ENCODE data around the gene MAST3. TPM values are rescaled to one million over a fixed set of nuclear protein-coding genes. Genes with fewer than 3 reads are reported as not detected.

The MAST3 gene
- total and polyA plus RNA-seq, 2 of the 13 experiments (the other 11 are each of a cell fraction or from before 2014, with no cell fraction given) = 4.1 to 4.6 TPM

GRCh38 chr19:18173572-18174288, 76.2 kb downstream of the MAST3 start, which contains the start of gene IFI30 (continued):
- 0 out of 2 replicates have a peak, but pooled peaks have one; percentile 82 for TF ChIP-seq FOXO4 (CRISPR knock-in tag; conservative IDR thresholded peaks at IDR 0.05)
- no peak for TF ChIP-seq AHDC1 (CRISPR knock-in tag; IDR thresholded peaks at IDR 0.05; ENCODE audit: borderline replicate concordance)
- TF ChIP-seq RAD21 (CRISPR knock-in tag; IDR thresholded peaks at IDR 0.05) = 0 out of 2 replicates have a peak, but pooled peaks have one; percentile 35
- peak; percentile 71; the same call in 1 of the 2 replicates for TF ChIP-seq RFXAP (CRISPR knock-in tag; IDR thresholded peaks at IDR 0.05; ENCODE audit: borderline replicate concordance)
- 0 out of 2 replicates have a peak, but pooled peaks have one; percentile 11 for TF ChIP-seq HNF4A (CRISPR knock-in tag; IDR thresholded peaks at IDR 0.05)
- TF ChIP-seq CBFB (CRISPR knock-in tag; IDR thresholded peaks at IDR 0.05) = peak; percentile 52
- TF ChIP-seq RARG (CRISPR knock-in tag; IDR thresholded peaks at IDR 0.05; ENCODE audit: low read depth) = 0 out of 2 replicates have a peak, but pooled peaks have one; percentile 56
- TF ChIP-seq HDAC2 (CRISPR knock-in tag; IDR thresholded peaks at IDR 0.05) = peak; percentile 36; the same call in 1 of the 2 replicates
- peak; percentile 73; the same call in 1 of the 2 replicates for TF ChIP-seq KDM4B (CRISPR knock-in tag; IDR thresholded peaks at IDR 0.05)
- TF ChIP-seq KMT2B (CRISPR knock-in tag; IDR thresholded peaks at IDR 0.05) = peak; percentile 32
- TF ChIP-seq ATF4 (CRISPR knock-in tag; IDR thresholded peaks at IDR 0.05) = 0 out of 4 replicates have a peak, but pooled peaks of 1 of the 2 experiments have one; percentile 40
- TF ChIP-seq REST (IDR thresholded peaks at IDR 0.05; ENCODE audit: borderline replicate concordance in 1 of 2, low read depth in 1 of 2, low read length in 2 of 2) = no peak
- TF ChIP-seq ZSCAN29 (CRISPR knock-in tag; conservative IDR thresholded peaks at IDR 0.05) = peak; percentile 73; the same call in 1 of the 2 replicates
- TF ChIP-seq ZNF891 (CRISPR knock-in tag; IDR thresholded peaks at IDR 0.05) = peak; percentile 80
- TF ChIP-seq ZNF253 (CRISPR knock-in tag; IDR thresholded peaks at IDR 0.05; ENCODE audit: borderline replicate concordance) = 0 out of 2 replicates have a peak, but pooled peaks have one; percentile 60
- TF ChIP-seq ZNF292 (CRISPR knock-in tag; IDR thresholded peaks at IDR 0.05; ENCODE audit: borderline replicate concordance, low read depth) = peak; percentile 76; the same call in 1 of the 2 replicates

All from HepG2 (cell line).